ENCODE results near the gene CYTH1. TPM values are rescaled to one million over a fixed set of nuclear protein-coding genes. Genes with fewer than 3 reads are reported as not detected.

Gene CYTH1
- polyA plus RNA-seq, 2 donors = 36.0 to 52.8 TPM

- Histone ChIP-seq H3K9me3 (ENCODE audit: control insufficient read depth in 2 of 2, insufficient read depth in 1 of 2, low read depth in 1 of 2, low read length in 1 of 2) (no peaks in the 10 kb centered on the region), H3K4me3 (ENCODE audit: low read depth in 1 of 2, low read length in 2 of 2) (no peak overlapping the region), H3K27me3 (ENCODE audit: control insufficient read depth in 1 of 2, insufficient read depth in 2 of 2, low read length in 2 of 2) (no peaks in the 10 kb centered on the region), H3K27ac (ENCODE audit: low read depth in 2 of 2, low read length in 1 of 2) (no peak overlapping the region), H3K4me1 (ENCODE audit: control insufficient read depth in 2 of 2, insufficient read depth in 2 of 2, low read length in 1 of 2) (peaks cover 0 to 7% of the 10 kb centered on the region in 2 donors), H3K36me3 (ENCODE audit: control insufficient read depth in 2 of 2, insufficient read depth in 2 of 2, low read length in 1 of 2) (peaks cover 3 to 8% of the 10 kb centered on the region in 2 donors)
- 83 to 88% methylated on average over 4 of the region's 4 CpGs for WGBS, 2 donors
Observed at GRCh38 chr17:78668847-78669246, 113.2 kb downstream of the CYTH1 start.

GRCh38 chr17:78667741-78668640, 114.1 kb downstream of the CYTH1 start:
- no peak overlapping the region for H3K4me3 ChIP-seq (ENCODE audit: low read depth in 1 of 2, low read length in 2 of 2)
- H3K27ac ChIP-seq (ENCODE audit: low read depth in 2 of 2, low read length in 1 of 2) = no peak overlapping the region
- H3K27me3 ChIP-seq (ENCODE audit: control insufficient read depth in 1 of 2, insufficient read depth in 2 of 2, low read length in 2 of 2) = no peaks in the 10 kb centered on the region
- 92 to 95% methylated on average over 30 of the region's 30 CpGs for WGBS, 2 donors
- peaks cover 0 to 7% of the 10 kb centered on the region in 2 donors for H3K4me1 ChIP-seq (ENCODE audit: control insufficient read depth in 2 of 2, insufficient read depth in 2 of 2, low read length in 1 of 2)
- H3K9me3 ChIP-seq (ENCODE audit: control insufficient read depth in 2 of 2, insufficient read depth in 1 of 2, low read depth in 1 of 2, low read length in 1 of 2) = no peaks in the 10 kb centered on the region
- peaks cover 3% of the 10 kb centered on the region in 2 donors for H3K36me3 ChIP-seq (ENCODE audit: control insufficient read depth in 2 of 2, insufficient read depth in 2 of 2, low read length in 1 of 2)

- no peaks in the 10 kb centered on the region for H3K9me3 ChIP-seq (ENCODE audit: control insufficient read depth in 2 of 2, insufficient read depth in 1 of 2, low read depth in 1 of 2, low read length in 1 of 2)
- no peak overlapping the region for H3K27ac ChIP-seq (ENCODE audit: low read depth in 2 of 2, low read length in 1 of 2)
- no peak overlapping the region for H3K4me3 ChIP-seq (ENCODE audit: low read depth in 1 of 2, low read length in 2 of 2)
- H3K4me1 ChIP-seq (ENCODE audit: control insufficient read depth in 2 of 2, insufficient read depth in 2 of 2, low read length in 1 of 2) = peaks cover 0 to 5% of the 10 kb centered on the region in 2 donors
- H3K36me3 ChIP-seq (ENCODE audit: control insufficient read depth in 2 of 2, insufficient read depth in 2 of 2, low read length in 1 of 2) = peaks cover 3% of the 10 kb centered on the region in 2 donors
- WGBS, 2 donors = 81 to 84% methylated on average over 10 of the region's 10 CpGs
- no peaks in the 10 kb centered on the region for H3K27me3 ChIP-seq (ENCODE audit: control insufficient read depth in 1 of 2, insufficient read depth in 2 of 2, low read length in 2 of 2)
Observed at GRCh38 chr17:78667091-78667490, 115.0 kb downstream of the CYTH1 start.

- WGBS, 2 donors = 41 to 47% methylated on average over 19 of the region's 19 CpGs
- peaks cover 3% of the 10 kb centered on the region in 2 donors for H3K36me3 ChIP-seq (ENCODE audit: control insufficient read depth in 2 of 2, insufficient read depth in 2 of 2, low read length in 1 of 2)
- no peak overlapping the region for H3K27ac ChIP-seq (ENCODE audit: low read depth in 2 of 2, low read length in 1 of 2)
- H3K9me3 ChIP-seq (ENCODE audit: control insufficient read depth in 2 of 2, insufficient read depth in 1 of 2, low read depth in 1 of 2, low read length in 1 of 2) = no peaks in the 10 kb centered on the region
- H3K4me3 ChIP-seq (ENCODE audit: low read depth in 1 of 2, low read length in 2 of 2) = no peak overlapping the region
- peaks cover 0 to 5% of the 10 kb centered on the region in 2 donors for H3K4me1 ChIP-seq (ENCODE audit: control insufficient read depth in 2 of 2, insufficient read depth in 2 of 2, low read length in 1 of 2)
- H3K27me3 ChIP-seq (ENCODE audit: control insufficient read depth in 1 of 2, insufficient read depth in 2 of 2, low read length in 2 of 2) = no peaks in the 10 kb centered on the region
Observed at GRCh38 chr17:78665952-78666920, 115.8 kb downstream of the CYTH1 start.

- no peaks in the 10 kb centered on the region for H3K27me3 ChIP-seq (ENCODE audit: control insufficient read depth in 1 of 2, insufficient read depth in 2 of 2, low read length in 2 of 2)
- no peaks in the 10 kb centered on the region for H3K9me3 ChIP-seq (ENCODE audit: control insufficient read depth in 2 of 2, insufficient read depth in 1 of 2, low read depth in 1 of 2, low read length in 1 of 2)
- H3K4me1 ChIP-seq (ENCODE audit: control insufficient read depth in 2 of 2, insufficient read depth in 2 of 2, low read length in 1 of 2) = peaks cover 0 to 4% of the 10 kb centered on the region in 2 donors
- H3K36me3 ChIP-seq (ENCODE audit: control insufficient read depth in 2 of 2, insufficient read depth in 2 of 2, low read length in 1 of 2) = peaks cover 0 to 3% of the 10 kb centered on the region in 2 donors
- H3K27ac ChIP-seq (ENCODE audit: low read depth in 2 of 2, low read length in 1 of 2) = no peak overlapping the region
- WGBS, 2 donors = 42 to 63% methylated on average over 15 of the region's 15 CpGs
- no peak overlapping the region for H3K4me3 ChIP-seq (ENCODE audit: low read depth in 1 of 2, low read length in 2 of 2)
Observed at GRCh38 chr17:78665387-78665951, 116.6 kb downstream of the CYTH1 start.

GRCh38 chr17:78664476-78665386, 117.3 kb downstream of the CYTH1 start:
- Histone ChIP-seq H3K9me3 (ENCODE audit: control insufficient read depth in 2 of 2, insufficient read depth in 1 of 2, low read depth in 1 of 2, low read length in 1 of 2) (no peaks in the 10 kb centered on the region), H3K4me3 (ENCODE audit: low read depth in 1 of 2, low read length in 2 of 2) (no peak overlapping the region), H3K4me1 (ENCODE audit: control insufficient read depth in 2 of 2, insufficient read depth in 2 of 2, low read length in 1 of 2) (no peaks in the 10 kb centered on the region), H3K36me3 (ENCODE audit: control insufficient read depth in 2 of 2, insufficient read depth in 2 of 2, low read length in 1 of 2) (peaks cover 0 to 3% of the 10 kb centered on the region in 2 donors), H3K27ac (ENCODE audit: low read depth in 2 of 2, low read length in 1 of 2) (no peak overlapping the region), H3K27me3 (ENCODE audit: control insufficient read depth in 1 of 2, insufficient read depth in 2 of 2, low read length in 2 of 2) (no peaks in the 10 kb centered on the region)
- 72 to 82% methylated on average over 24 of the region's 24 CpGs for WGBS, 2 donors

GRCh38 chr17:78661093-78661770, 120.8 kb downstream of the CYTH1 start:
- H3K27ac ChIP-seq (ENCODE audit: low read depth in 2 of 2, low read length in 1 of 2) = no peak overlapping the region
- no peaks in the 10 kb centered on the region for H3K4me1 ChIP-seq (ENCODE audit: control insufficient read depth in 2 of 2, insufficient read depth in 2 of 2, low read length in 1 of 2)
- WGBS, 2 donors = 55 to 58% methylated on average over 17 of the region's 17 CpGs
- H3K36me3 ChIP-seq (ENCODE audit: control insufficient read depth in 2 of 2, insufficient read depth in 2 of 2, low read length in 1 of 2) = no peaks in the 10 kb centered on the region
- H3K4me3 ChIP-seq (ENCODE audit: low read depth in 1 of 2, low read length in 2 of 2) = no peak overlapping the region
- H3K27me3 ChIP-seq (ENCODE audit: control insufficient read depth in 1 of 2, insufficient read depth in 2 of 2, low read length in 2 of 2) = no peaks in the 10 kb centered on the region
- H3K9me3 ChIP-seq (ENCODE audit: control insufficient read depth in 2 of 2, insufficient read depth in 1 of 2, low read depth in 1 of 2, low read length in 1 of 2) = no peaks in the 10 kb centered on the region

GRCh38 chr17:78659546-78659945, 122.5 kb downstream of the CYTH1 start:
- no peaks in the 10 kb centered on the region for H3K9me3 ChIP-seq (ENCODE audit: control insufficient read depth in 2 of 2, insufficient read depth in 1 of 2, low read depth in 1 of 2, low read length in 1 of 2)

More at GRCh38 chr17:78659546-78659945, 122.5 kb downstream of the CYTH1 start:
- 96 to 97% methylated on average over 12 of the region's 12 CpGs for WGBS, 2 donors
- Histone ChIP-seq H3K27ac (ENCODE audit: low read depth in 2 of 2, low read length in 1 of 2) (no peak overlapping the region), H3K4me3 (ENCODE audit: low read depth in 1 of 2, low read length in 2 of 2) (no peak overlapping the region), H3K27me3 (ENCODE audit: control insufficient read depth in 1 of 2, insufficient read depth in 2 of 2, low read length in 2 of 2) (no peaks in the 10 kb centered on the region), H3K36me3 (ENCODE audit: control insufficient read depth in 2 of 2, insufficient read depth in 2 of 2, low read length in 1 of 2) (no peaks in the 10 kb centered on the region), H3K4me1 (ENCODE audit: control insufficient read depth in 2 of 2, insufficient read depth in 2 of 2, low read length in 1 of 2) (no peaks in the 10 kb centered on the region)
